Breast epithelium (tissue), 4 donors: Measurements from ENCODE around the gene CFAP65. TPM values are rescaled to one million over a fixed set of nuclear protein-coding genes. Genes with fewer than 3 reads are reported as not detected.

Source experiments
- DNase-seq, 2 donors: peaks; one replicate each; pipeline ENCODE4 v3.0.0-alpha.2; 2019; ENCODE audit warnings: low spot score in 2 of 2
- H3K27ac ChIP-seq, 2 donors: fragments of 200-600 bp; sonication (generic) in 1 of 2; one replicate each; pipeline ENCODE4 v1.5.1; 2016 to 2019; ENCODE audit warnings: mild to moderate bottlenecking in 1 of 2
- H3K27me3 ChIP-seq, 2 donors: fragments of 200-600 bp; sonication (generic) in 1 of 2; one replicate each; pipeline versions ENCODE4 v1.5.1 to v1.6.0; 2017 to 2019; ENCODE audit warnings: control low read depth in 1 of 2, mild to moderate bottlenecking in 1 of 2
- H3K36me3 ChIP-seq: fragments of 200-600 bp; one replicate; pipeline ENCODE4 v1.5.1; 2019
- H3K4me1 ChIP-seq, 2 donors: fragments of 200-600 bp; sonication (generic); one replicate each; pipeline ENCODE4 v1.5.1; 2016 to 2019; ENCODE audit warnings: control low read depth in 1 of 2
- H3K4me3 ChIP-seq, 3 donors: fragments of 200-600 bp; sonication (generic); 1 replicate in 2 of 3; 2 replicates in 1 of 3; pipeline ENCODE4 v1.5.1; 2016 to 2019; ENCODE audit warnings: mild to moderate bottlenecking in 3 of 3, moderate library complexity in 2 of 3
- H3K9me3 ChIP-seq, 2 donors: fragments of 200-600 bp; sonication (generic) in 1 of 2; one replicate each; pipeline ENCODE4 v1.5.1; 2016 to 2019; ENCODE audit warnings: control low read depth in 1 of 2
- CTCF ChIP-seq, 3 donors: fragments of 450-650 bp; IDR thresholded peaks; one replicate each; pipeline ENCODE4 v1.5.1; 2016 to 2017; ENCODE audit warnings: antibody characterized with exemption in 3 of 3, mild to moderate bottlenecking in 3 of 3, moderate library complexity in 3 of 3
- POLR2A ChIP-seq: fragments of 450-650 bp; IDR thresholded peaks from one replicate; pipeline ENCODE4 v1.6.1; 2016; ENCODE audit warnings: antibody characterized with exemption, mild to moderate bottlenecking, moderate library complexity
- POLR2AphosphoS5 ChIP-seq, 3 donors: sonication (generic); formaldehyde crosslinking; IDR thresholded peaks; one replicate each; pipeline ENCODE4 v1.6.1; 2017; ENCODE audit warnings: antibody characterized with exemption in 3 of 3
- intact Hi-C: fragments of 100-400 bp; cut with DNase I; formaldehyde crosslinking; loops from one replicate; pipeline ENCODE4 v1.15.1; 2023; ENCODE audit warnings: low total_unique reads
- total RNA-seq, 3 donors: library from RNA; depleted of rRNA; stranded (reverse); fragments of >200 nt; gene quantifications; one replicate each; pipeline ENCODE4 v1.1.0, GENCODE V29; 2016

Gene CFAP65
- total RNA-seq, 3 donors from 2014 or later = 0.33 TPM; not detected in 2

- Histone ChIP-seq H3K4me3 (no peak overlapping the region), H3K36me3 (no peaks in the 10 kb centered on the region), H3K27ac (no peak overlapping the region), H3K4me1 (no peaks in the 10 kb centered on the region), H3K9me3 (no peaks in the 10 kb centered on the region), H3K27me3 (peaks cover 0 to 81% of the 10 kb centered on the region in 2 donors)
- intact Hi-C loops = no loop called here
- no peak for DNase-seq
- TF ChIP-seq CTCF (IDR thresholded peaks at IDR 0.05) (no peak), POLR2A (no peak), POLR2AphosphoS5 (IDR thresholded peaks at IDR 0.05) (no peak)
Measured at GRCh38 chr2:219045937-219046550, 4.7 kb upstream of the CFAP65 start.

- no peak overlapping the region for H3K27ac ChIP-seq
- H3K4me3 ChIP-seq = no peak overlapping the region
- peaks cover 0 to 58% of the 10 kb centered on the region in 2 donors for H3K27me3 ChIP-seq
- no peaks in the 10 kb centered on the region for H3K36me3 ChIP-seq
- intact Hi-C loops = no loop called here
- H3K4me1 ChIP-seq = no peaks in the 10 kb centered on the region
- DNase-seq = no peak
- H3K9me3 ChIP-seq = no peaks in the 10 kb centered on the region
- TF ChIP-seq CTCF (IDR thresholded peaks at IDR 0.05) = no peak
- TF ChIP-seq POLR2A = no peak
- no peak for TF ChIP-seq POLR2AphosphoS5 (IDR thresholded peaks at IDR 0.05)
Measured at GRCh38 chr2:219042750-219043149, 1.4 kb upstream of the CFAP65 start.

GRCh38 chr2:219042157-219042556, 841 bp upstream of the CFAP65 start:
- no peak for DNase-seq
- H3K36me3 ChIP-seq = no peaks in the 10 kb centered on the region
- no peaks in the 10 kb centered on the region for H3K9me3 ChIP-seq
- TF ChIP-seq POLR2AphosphoS5 (IDR thresholded peaks at IDR 0.05) (no peak), CTCF (IDR thresholded peaks at IDR 0.05) (no peak), POLR2A (no peak)
- H3K27ac ChIP-seq = no peak overlapping the region
- intact Hi-C loops = no loop called here
- peaks cover 0 to 54% of the 10 kb centered on the region in 2 donors for H3K27me3 ChIP-seq
- H3K4me1 ChIP-seq = no peaks in the 10 kb centered on the region
- H3K4me3 ChIP-seq = no peak overlapping the region

GRCh38 chr2:219038600-219038999, 2.7 kb downstream of the CFAP65 start:
- no peak overlapping the region for H3K4me3 ChIP-seq
- H3K4me1 ChIP-seq = no peaks in the 10 kb centered on the region
- H3K9me3 ChIP-seq = no peaks in the 10 kb centered on the region
- H3K36me3 ChIP-seq = no peaks in the 10 kb centered on the region
- H3K27me3 ChIP-seq = peaks cover 0 to 33% of the 10 kb centered on the region in 2 donors
- H3K27ac ChIP-seq = no peak overlapping the region
- intact Hi-C loops = no loop called here
- no peak for TF ChIP-seq POLR2A
- no peak for DNase-seq

- Histone ChIP-seq H3K4me3 (no peak overlapping the region), H3K4me1 (no peaks in the 10 kb centered on the region), H3K9me3 (no peaks in the 10 kb centered on the region), H3K36me3 (no peaks in the 10 kb centered on the region), H3K27ac (no peak overlapping the region), H3K27me3 (peaks cover 0 to 26% of the 10 kb centered on the region in 2 donors)
- intact Hi-C loops = no loop called here
- DNase-seq = no peak
- no peak for TF ChIP-seq CTCF (IDR thresholded peaks at IDR 0.05)
- no peak for TF ChIP-seq POLR2A
- TF ChIP-seq POLR2AphosphoS5 (IDR thresholded peaks at IDR 0.05) = no peak
Measured at GRCh38 chr2:219037783-219038499, 3.4 kb downstream of the CFAP65 start.
